Prostate gland (tissue), 2 donors: ENCODE measurements around the gene KRT6C.

Experiments
- CTCF ChIP-seq, 4 experiments: fragments of 200-600 bp in 2 of 4; fragments of 450-650 bp in 2 of 4; sonication (generic) in 2 of 4; IDR thresholded peaks; 1 replicate in 3 of 4; 2 replicates in 1 of 4; pipeline ENCODE4 v1.5.1; 2016 to 2019; ENCODE audit warnings: antibody characterized with exemption in 4 of 4, mild to moderate bottlenecking in 2 of 4, moderate library complexity in 2 of 4
- POLR2AphosphoS5 ChIP-seq: sonication (generic); formaldehyde crosslinking; IDR thresholded peaks from one replicate; pipeline ENCODE4 v1.6.1; 2017; ENCODE audit warnings: antibody characterized with exemption

- no peak for TF ChIP-seq POLR2AphosphoS5
- no peak for TF ChIP-seq CTCF (IDR thresholded peaks at IDR 0.05)
These were observed 38.7 kb downstream of the KRT6C start for GRCh38 chr12:52434760-52435530.
